WTC11 (cell line): ENCODE data around the gene PIK3CG. TPM values are rescaled to one million over a fixed set of nuclear protein-coding genes. Genes with fewer than 3 reads are reported as not detected.
A peak's percentile ranks its signal among the peaks of the same experiment; 100 is the strongest.

Experiments
- ATAC-seq: fragments of 200-7000 bp; cut with Tn5 transposase; 2 replicates; pipeline ENCODE4 v1.10.0; 2021; ENCODE audit warnings: mild to moderate bottlenecking, moderate library complexity
- CTCF ChIA-PET: fragments of 300-600 bp; sonication (Branson Sonifier 250); formaldehyde crosslinking; loops from one replicate; lab custom pipeline; 2021; ENCODE audit warnings: antibody characterized with exemption; lab: Charles Lee
- POLR2A ChIA-PET: fragments of 350-600 bp; sonication (Branson Sonifier 250); formaldehyde crosslinking; loops from one replicate; lab custom pipeline; 2021; ENCODE audit warnings: antibody characterized with exemption; lab: Charles Lee
- DNase-seq: peaks from one replicate; pipeline ENCODE4 v3.0.0; 2021; ENCODE audit warnings: low spot score
- H3K27ac Mint-ChIP-seq: 2 replicates; pipeline ENCODE4 v1.8.0; 2021; ENCODE audit warnings: mixed read lengths
- H3K27me3 Mint-ChIP-seq: 2 replicates; pipeline ENCODE4 v1.8.0; 2021; ENCODE audit warnings: low read depth, mild to moderate bottlenecking, moderate library complexity, mixed read lengths
- H3K36me3 Mint-ChIP-seq: 2 replicates; pipeline ENCODE4 v1.8.0; 2021; ENCODE audit warnings: mixed read lengths
- H3K4me1 Mint-ChIP-seq: 2 replicates; pipeline ENCODE4 v1.8.0; 2022; ENCODE audit warnings: mixed read lengths
- H3K4me3 Mint-ChIP-seq: 2 replicates; pipeline ENCODE4 v1.8.0; 2021; ENCODE audit warnings: mild to moderate bottlenecking, moderate library complexity, mixed read lengths
- H3K9me3 Mint-ChIP-seq: 2 replicates; pipeline ENCODE4 v1.8.0; 2021; ENCODE audit warnings: mixed read lengths
- ATF1 ChIP-seq: sonication (generic); formaldehyde crosslinking; IDR thresholded peaks from 2 replicates; pipeline ENCODE4 v1.8.1; 2023; ENCODE audit warnings: mild to moderate bottlenecking, moderate library complexity, missing genetic modification reagents
- ESRRA ChIP-seq: sonication (generic); formaldehyde crosslinking; IDR thresholded peaks from 2 replicates; pipeline ENCODE4 v1.8.1; 2022; ENCODE audit warnings: mild to moderate bottlenecking, missing genetic modification reagents, borderline replicate concordance
- FOXJ3 ChIP-seq: sonication (generic); formaldehyde crosslinking; IDR thresholded peaks from 2 replicates; pipeline ENCODE4 v1.9.0; 2021; ENCODE audit warnings: missing genetic modification reagents, mild to moderate bottlenecking, borderline replicate concordance
- MXD4 ChIP-seq: fragments of 250-450 bp; sonication (Bioruptor Pico); IDR thresholded peaks from 2 replicates; pipeline ENCODE4 v1.8.0; 2021; ENCODE audit warnings: mild to moderate bottlenecking, moderate library complexity, borderline replicate concordance
- NR1H2 ChIP-seq: sonication (generic); formaldehyde crosslinking; IDR thresholded peaks from 2 replicates; pipeline ENCODE4 v1.9.0; 2021; ENCODE audit warnings: mild to moderate bottlenecking, moderate library complexity, missing genetic modification reagents
- NR2C2 ChIP-seq: sonication (generic); formaldehyde crosslinking; IDR thresholded peaks from 2 replicates; pipeline ENCODE4 v1.8.0; 2022; ENCODE audit warnings: mild to moderate bottlenecking, missing genetic modification reagents
- PRRX2 ChIP-seq: fragments of 250-450 bp; sonication (Bioruptor Pico); IDR thresholded peaks from 2 replicates; pipeline ENCODE4 v1.8.0; 2021; ENCODE audit warnings: mild to moderate bottlenecking
- SMAD3 ChIP-seq: sonication (generic); formaldehyde crosslinking; IDR thresholded peaks from 2 replicates; pipeline ENCODE4 v1.8.0; 2022; ENCODE audit warnings: missing genetic modification reagents, mild to moderate bottlenecking, borderline replicate concordance
- SMAD4 ChIP-seq: sonication (generic); formaldehyde crosslinking; IDR thresholded peaks from 2 replicates; pipeline ENCODE4 v1.8.0; 2022; ENCODE audit warnings: mild to moderate bottlenecking, missing genetic modification reagents
- SOX15 ChIP-seq: fragments of 250-450 bp; sonication (Bioruptor Pico); IDR thresholded peaks from 2 replicates; pipeline ENCODE4 v1.9.0; 2021; ENCODE audit warnings: mild to moderate bottlenecking
- TEAD1 ChIP-seq: sonication (generic); formaldehyde crosslinking; IDR thresholded peaks from 2 replicates; pipeline ENCODE4 v1.8.0; 2022; ENCODE audit warnings: mild to moderate bottlenecking, missing genetic modification reagents
- ZNF232 ChIP-seq: sonication (generic); formaldehyde crosslinking; IDR thresholded peaks from 2 replicates; pipeline ENCODE4 v1.8.0; 2022; ENCODE audit warnings: mild to moderate bottlenecking, missing genetic modification reagents
- ZNF263 ChIP-seq: sonication (generic); formaldehyde crosslinking; IDR thresholded peaks from 2 replicates; pipeline ENCODE4 v1.8.1; 2022; ENCODE audit warnings: low read depth, mild to moderate bottlenecking, moderate library complexity, missing genetic modification reagents
- ZNF423 ChIP-seq: fragments of 250-450 bp; sonication (Bioruptor Pico); IDR thresholded peaks from 2 replicates; pipeline ENCODE4 v2.1.2; 2022; ENCODE audit warnings: mild to moderate bottlenecking, moderate library complexity
- ZNF671 ChIP-seq: fragments of 250-450 bp; sonication (Bioruptor Pico); IDR thresholded peaks from 2 replicates; pipeline ENCODE4 v1.8.0; 2021; ENCODE audit warnings: mild to moderate bottlenecking
- total RNA-seq: library from RNA; stranded (reverse); gene quantifications from 3 replicates; pipeline ENCODE4 v1.2.3, GENCODE V29; 2021
- TF ChIP-seq, protein P1 (sequence below): sonication (generic); formaldehyde crosslinking; IDR thresholded peaks from 2 replicates; pipeline ENCODE4 v1.8.1; 2023; ENCODE audit warnings: mild to moderate bottlenecking, missing genetic modification reagents, moderate library complexity
- TF ChIP-seq, protein P2 (sequence below): sonication (generic); formaldehyde crosslinking; IDR thresholded peaks from 2 replicates; pipeline ENCODE4 v1.8.0; 2023; ENCODE audit warnings: missing genetic modification reagents
- TF ChIP-seq, protein P3 (sequence below): sonication (generic); formaldehyde crosslinking; IDR thresholded peaks from 2 replicates; pipeline ENCODE4 v1.8.0; 2023; ENCODE audit warnings: mild to moderate bottlenecking, missing genetic modification reagents
- TF ChIP-seq, protein P4 (sequence below): fragments of 200-600 bp; IDR thresholded peaks from 2 replicates; pipeline ENCODE4 v1.8.0; 2022; ENCODE audit warnings: antibody characterized with exemption
- TF ChIP-seq, protein P5 (sequence below): fragments of 250-450 bp; sonication (Bioruptor Pico); IDR thresholded peaks from 2 replicates; pipeline ENCODE4 v1.9.0; 2021; ENCODE audit warnings: mild to moderate bottlenecking, borderline replicate concordance
- TF ChIP-seq, protein P6 (sequence below): sonication (generic); formaldehyde crosslinking; IDR thresholded peaks from 2 replicates; pipeline ENCODE4 v1.8.1; 2023; ENCODE audit warnings: mild to moderate bottlenecking, missing genetic modification reagents, borderline replicate concordance

The PIK3CG gene
- total RNA-seq, 1 experiment from 2014 or later = 0.07 TPM

DNA sequence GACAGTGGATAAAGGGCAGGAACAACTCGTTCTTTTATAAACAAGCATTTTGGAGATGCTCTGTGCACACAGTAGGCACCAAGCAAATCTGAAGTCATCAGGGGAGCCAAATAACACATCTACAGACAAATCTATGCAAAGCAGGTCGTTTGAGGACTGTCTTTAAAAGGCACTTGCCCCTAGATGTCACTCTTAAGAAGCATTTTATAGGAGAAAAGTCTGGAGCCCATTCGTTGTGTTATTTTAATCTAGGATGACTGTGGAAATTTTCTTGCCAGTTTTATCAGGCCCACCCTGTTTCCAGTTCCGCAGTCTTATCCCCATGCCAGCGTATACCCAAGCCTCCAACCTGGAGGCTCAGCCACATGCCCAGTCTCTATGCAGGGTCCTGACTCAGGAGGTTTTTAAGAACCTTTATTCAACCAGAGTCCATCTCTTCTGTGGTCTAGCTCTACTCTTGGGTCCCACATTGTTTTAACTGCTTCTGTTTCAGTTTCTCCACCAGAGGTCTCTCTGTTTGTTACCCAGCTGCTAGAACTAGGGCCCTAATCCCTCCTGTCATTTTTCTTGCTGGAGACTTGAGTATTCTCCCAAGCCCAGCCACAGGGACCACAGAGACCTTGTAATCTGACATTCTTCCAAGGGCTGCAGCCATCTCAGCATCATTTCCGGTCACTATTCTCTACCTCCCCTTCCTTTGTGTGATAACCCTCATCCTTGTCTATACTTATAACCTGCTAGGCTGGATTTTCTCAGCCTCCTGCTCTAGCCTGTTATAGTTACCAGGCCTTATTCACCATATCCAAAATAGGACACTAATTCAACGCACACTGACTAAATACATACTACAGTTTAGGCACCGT, 26.7 kb downstream of the PIK3CG start:
- peaks cover 10% of the 10 kb centered on the region for H3K4me1 Mint-ChIP-seq
- no peak overlapping the region for H3K27ac Mint-ChIP-seq
- no peaks in the 10 kb centered on the region for H3K27me3 Mint-ChIP-seq
- no peaks in the 10 kb centered on the region for H3K36me3 Mint-ChIP-seq
- ATAC-seq = peak; percentile 88
- TF ChIP-seq TEAD1 = no peak
- TF ChIP-seq, protein P1, sequence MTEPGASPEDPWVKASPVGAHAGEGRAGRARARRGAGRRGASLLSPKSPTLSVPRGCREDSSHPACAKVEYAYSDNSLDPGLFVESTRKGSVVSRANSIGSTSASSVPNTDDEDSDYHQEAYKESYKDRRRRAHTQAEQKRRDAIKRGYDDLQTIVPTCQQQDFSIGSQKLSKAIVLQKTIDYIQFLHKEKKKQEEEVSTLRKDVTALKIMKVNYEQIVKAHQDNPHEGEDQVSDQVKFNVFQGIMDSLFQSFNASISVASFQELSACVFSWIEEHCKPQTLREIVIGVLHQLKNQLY = no peak
- TF ChIP-seq SOX15 (CRISPR knock-in tag) = no peak
- no peak for TF ChIP-seq NR2C2 (CRISPR knock-in tag)
- TF ChIP-seq ESRRA (CRISPR knock-in tag) = no peak
- TF ChIP-seq, protein P2, sequence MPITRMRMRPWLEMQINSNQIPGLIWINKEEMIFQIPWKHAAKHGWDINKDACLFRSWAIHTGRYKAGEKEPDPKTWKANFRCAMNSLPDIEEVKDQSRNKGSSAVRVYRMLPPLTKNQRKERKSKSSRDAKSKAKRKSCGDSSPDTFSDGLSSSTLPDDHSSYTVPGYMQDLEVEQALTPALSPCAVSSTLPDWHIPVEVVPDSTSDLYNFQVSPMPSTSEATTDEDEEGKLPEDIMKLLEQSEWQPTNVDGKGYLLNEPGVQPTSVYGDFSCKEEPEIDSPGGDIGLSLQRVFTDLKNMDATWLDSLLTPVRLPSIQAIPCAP = no peak
- TF ChIP-seq PRRX2 (CRISPR knock-in tag) = no peak
- TF ChIP-seq, protein P3, sequence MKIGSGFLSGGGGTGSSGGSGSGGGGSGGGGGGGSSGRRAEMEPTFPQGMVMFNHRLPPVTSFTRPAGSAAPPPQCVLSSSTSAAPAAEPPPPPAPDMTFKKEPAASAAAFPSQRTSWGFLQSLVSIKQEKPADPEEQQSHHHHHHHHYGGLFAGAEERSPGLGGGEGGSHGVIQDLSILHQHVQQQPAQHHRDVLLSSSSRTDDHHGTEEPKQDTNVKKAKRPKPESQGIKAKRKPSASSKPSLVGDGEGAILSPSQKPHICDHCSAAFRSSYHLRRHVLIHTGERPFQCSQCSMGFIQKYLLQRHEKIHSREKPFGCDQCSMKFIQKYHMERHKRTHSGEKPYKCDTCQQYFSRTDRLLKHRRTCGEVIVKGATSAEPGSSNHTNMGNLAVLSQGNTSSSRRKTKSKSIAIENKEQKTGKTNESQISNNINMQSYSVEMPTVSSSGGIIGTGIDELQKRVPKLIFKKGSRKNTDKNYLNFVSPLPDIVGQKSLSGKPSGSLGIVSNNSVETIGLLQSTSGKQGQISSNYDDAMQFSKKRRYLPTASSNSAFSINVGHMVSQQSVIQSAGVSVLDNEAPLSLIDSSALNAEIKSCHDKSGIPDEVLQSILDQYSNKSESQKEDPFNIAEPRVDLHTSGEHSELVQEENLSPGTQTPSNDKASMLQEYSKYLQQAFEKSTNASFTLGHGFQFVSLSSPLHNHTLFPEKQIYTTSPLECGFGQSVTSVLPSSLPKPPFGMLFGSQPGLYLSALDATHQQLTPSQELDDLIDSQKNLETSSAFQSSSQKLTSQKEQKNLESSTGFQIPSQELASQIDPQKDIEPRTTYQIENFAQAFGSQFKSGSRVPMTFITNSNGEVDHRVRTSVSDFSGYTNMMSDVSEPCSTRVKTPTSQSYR (CRISPR knock-in tag) = no peak
- TF ChIP-seq, protein P4, sequence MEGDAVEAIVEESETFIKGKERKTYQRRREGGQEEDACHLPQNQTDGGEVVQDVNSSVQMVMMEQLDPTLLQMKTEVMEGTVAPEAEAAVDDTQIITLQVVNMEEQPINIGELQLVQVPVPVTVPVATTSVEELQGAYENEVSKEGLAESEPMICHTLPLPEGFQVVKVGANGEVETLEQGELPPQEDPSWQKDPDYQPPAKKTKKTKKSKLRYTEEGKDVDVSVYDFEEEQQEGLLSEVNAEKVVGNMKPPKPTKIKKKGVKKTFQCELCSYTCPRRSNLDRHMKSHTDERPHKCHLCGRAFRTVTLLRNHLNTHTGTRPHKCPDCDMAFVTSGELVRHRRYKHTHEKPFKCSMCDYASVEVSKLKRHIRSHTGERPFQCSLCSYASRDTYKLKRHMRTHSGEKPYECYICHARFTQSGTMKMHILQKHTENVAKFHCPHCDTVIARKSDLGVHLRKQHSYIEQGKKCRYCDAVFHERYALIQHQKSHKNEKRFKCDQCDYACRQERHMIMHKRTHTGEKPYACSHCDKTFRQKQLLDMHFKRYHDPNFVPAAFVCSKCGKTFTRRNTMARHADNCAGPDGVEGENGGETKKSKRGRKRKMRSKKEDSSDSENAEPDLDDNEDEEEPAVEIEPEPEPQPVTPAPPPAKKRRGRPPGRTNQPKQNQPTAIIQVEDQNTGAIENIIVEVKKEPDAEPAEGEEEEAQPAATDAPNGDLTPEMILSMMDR = no peak
- TF ChIP-seq, protein P5, sequence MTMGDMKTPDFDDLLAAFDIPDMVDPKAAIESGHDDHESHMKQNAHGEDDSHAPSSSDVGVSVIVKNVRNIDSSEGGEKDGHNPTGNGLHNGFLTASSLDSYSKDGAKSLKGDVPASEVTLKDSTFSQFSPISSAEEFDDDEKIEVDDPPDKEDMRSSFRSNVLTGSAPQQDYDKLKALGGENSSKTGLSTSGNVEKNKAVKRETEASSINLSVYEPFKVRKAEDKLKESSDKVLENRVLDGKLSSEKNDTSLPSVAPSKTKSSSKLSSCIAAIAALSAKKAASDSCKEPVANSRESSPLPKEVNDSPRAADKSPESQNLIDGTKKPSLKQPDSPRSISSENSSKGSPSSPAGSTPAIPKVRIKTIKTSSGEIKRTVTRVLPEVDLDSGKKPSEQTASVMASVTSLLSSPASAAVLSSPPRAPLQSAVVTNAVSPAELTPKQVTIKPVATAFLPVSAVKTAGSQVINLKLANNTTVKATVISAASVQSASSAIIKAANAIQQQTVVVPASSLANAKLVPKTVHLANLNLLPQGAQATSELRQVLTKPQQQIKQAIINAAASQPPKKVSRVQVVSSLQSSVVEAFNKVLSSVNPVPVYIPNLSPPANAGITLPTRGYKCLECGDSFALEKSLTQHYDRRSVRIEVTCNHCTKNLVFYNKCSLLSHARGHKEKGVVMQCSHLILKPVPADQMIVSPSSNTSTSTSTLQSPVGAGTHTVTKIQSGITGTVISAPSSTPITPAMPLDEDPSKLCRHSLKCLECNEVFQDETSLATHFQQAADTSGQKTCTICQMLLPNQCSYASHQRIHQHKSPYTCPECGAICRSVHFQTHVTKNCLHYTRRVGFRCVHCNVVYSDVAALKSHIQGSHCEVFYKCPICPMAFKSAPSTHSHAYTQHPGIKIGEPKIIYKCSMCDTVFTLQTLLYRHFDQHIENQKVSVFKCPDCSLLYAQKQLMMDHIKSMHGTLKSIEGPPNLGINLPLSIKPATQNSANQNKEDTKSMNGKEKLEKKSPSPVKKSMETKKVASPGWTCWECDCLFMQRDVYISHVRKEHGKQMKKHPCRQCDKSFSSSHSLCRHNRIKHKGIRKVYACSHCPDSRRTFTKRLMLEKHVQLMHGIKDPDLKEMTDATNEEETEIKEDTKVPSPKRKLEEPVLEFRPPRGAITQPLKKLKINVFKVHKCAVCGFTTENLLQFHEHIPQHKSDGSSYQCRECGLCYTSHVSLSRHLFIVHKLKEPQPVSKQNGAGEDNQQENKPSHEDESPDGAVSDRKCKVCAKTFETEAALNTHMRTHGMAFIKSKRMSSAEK (CRISPR knock-in tag) = no peak
- no peak for TF ChIP-seq ZNF263 (CRISPR knock-in tag)
- no peak for TF ChIP-seq NR1H2 (CRISPR knock-in tag)
- no peak for TF ChIP-seq ZNF423 (CRISPR knock-in tag)
- POLR2A ChIA-PET = no interaction called here
- H3K4me3 Mint-ChIP-seq = no peak overlapping the region
- H3K9me3 Mint-ChIP-seq = no peaks in the 10 kb centered on the region
- no peak for DNase-seq
- CTCF ChIA-PET = interaction anchor here (0.5 to 1.6 kb wide), 13 partner anchors 8 to 755 kb away, joined by 3 to 7 read pairs (median 4); partner anchors contain the start of gene HBP1

DNA sequence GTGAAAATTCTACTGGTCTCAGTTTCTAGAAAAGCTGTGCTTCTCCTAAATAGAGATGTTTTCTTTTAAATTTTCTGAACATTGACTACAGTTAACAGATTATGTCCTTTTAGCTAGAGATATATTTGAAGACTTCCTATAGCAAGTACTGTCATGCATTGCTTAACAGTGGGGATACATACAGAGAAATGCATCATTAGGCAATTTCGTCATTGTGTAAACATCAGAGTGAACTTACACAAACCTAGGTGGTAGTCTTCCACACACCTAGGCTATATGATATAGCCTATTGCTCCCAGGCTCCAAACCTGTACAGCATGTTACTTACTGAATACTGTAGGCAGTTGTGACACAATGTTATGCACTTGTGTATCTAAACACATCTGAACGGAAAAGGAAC, 28.5 kb downstream of the PIK3CG start:
- no peak for DNase-seq
- CTCF ChIA-PET = interaction anchor here (0.8 kb wide), 1 partner anchor 189 kb away, joined by 3 read pairs; no protein-coding TSS in a partner anchor
- Mint-ChIP-seq H3K36me3 (no peaks in the 10 kb centered on the region), H3K27me3 (no peaks in the 10 kb centered on the region), H3K4me3 (no peak overlapping the region), H3K9me3 (peaks cover 10% of the 10 kb centered on the region), H3K27ac (no peak overlapping the region), H3K4me1 (peaks cover 13% of the 10 kb centered on the region)
- POLR2A ChIA-PET = no interaction called here
- ATAC-seq = no peak
- TF ChIP-seq ZNF263 (CRISPR knock-in tag) (no peak), MXD4 (CRISPR knock-in tag) (no peak), ZNF232 (no peak), SMAD3 (CRISPR knock-in tag) (no peak), SMAD4 (no peak), ATF1 (CRISPR knock-in tag) (no peak), ZNF671 (CRISPR knock-in tag) (no peak), FOXJ3 (CRISPR knock-in tag) (no peak)
- TF ChIP-seq, protein P6, sequence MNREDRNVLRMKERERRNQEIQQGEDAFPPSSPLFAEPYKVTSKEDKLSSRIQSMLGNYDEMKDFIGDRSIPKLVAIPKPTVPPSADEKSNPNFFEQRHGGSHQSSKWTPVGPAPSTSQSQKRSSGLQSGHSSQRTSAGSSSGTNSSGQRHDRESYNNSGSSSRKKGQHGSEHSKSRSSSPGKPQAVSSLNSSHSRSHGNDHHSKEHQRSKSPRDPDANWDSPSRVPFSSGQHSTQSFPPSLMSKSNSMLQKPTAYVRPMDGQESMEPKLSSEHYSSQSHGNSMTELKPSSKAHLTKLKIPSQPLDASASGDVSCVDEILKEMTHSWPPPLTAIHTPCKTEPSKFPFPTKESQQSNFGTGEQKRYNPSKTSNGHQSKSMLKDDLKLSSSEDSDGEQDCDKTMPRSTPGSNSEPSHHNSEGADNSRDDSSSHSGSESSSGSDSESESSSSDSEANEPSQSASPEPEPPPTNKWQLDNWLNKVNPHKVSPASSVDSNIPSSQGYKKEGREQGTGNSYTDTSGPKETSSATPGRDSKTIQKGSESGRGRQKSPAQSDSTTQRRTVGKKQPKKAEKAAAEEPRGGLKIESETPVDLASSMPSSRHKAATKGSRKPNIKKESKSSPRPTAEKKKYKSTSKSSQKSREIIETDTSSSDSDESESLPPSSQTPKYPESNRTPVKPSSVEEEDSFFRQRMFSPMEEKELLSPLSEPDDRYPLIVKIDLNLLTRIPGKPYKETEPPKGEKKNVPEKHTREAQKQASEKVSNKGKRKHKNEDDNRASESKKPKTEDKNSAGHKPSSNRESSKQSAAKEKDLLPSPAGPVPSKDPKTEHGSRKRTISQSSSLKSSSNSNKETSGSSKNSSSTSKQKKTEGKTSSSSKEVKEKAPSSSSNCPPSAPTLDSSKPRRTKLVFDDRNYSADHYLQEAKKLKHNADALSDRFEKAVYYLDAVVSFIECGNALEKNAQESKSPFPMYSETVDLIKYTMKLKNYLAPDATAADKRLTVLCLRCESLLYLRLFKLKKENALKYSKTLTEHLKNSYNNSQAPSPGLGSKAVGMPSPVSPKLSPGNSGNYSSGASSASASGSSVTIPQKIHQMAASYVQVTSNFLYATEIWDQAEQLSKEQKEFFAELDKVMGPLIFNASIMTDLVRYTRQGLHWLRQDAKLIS (CRISPR knock-in tag) = no peak
